IgD-negative memory B cell (primary cell): ENCODE results near the gene EYA3. TPM values are rescaled to one million over a fixed set of nuclear protein-coding genes. Genes with fewer than 3 reads are reported as not detected.
"Not testable (repeated sequence)": the region's sequence is repeated elsewhere in the genome, so short reads cannot be mapped to it uniquely, and the experiment has no call there.

ENCODE experiments used
- H3K27ac Mint-ChIP-seq, 3 donors: one replicate each; pipeline ENCODE4 v1.8.0; 2020 to 2022; ENCODE audit warnings: mild to moderate bottlenecking in 3 of 3, mixed read lengths in 3 of 3, moderate library complexity in 1 of 3
- H3K27me3 Mint-ChIP-seq: one replicate; pipeline ENCODE4 v1.8.0; 2021; ENCODE audit warnings: mixed read lengths
- H3K36me3 Mint-ChIP-seq: one replicate; pipeline ENCODE4 v1.8.0; 2020; ENCODE audit warnings: mild to moderate bottlenecking, mixed read lengths
- H3K4me1 Mint-ChIP-seq, 3 donors: one replicate each; pipeline ENCODE4 v1.8.0; 2020 to 2022; ENCODE audit warnings: mixed read lengths in 3 of 3, mild to moderate bottlenecking in 1 of 3
- H3K4me3 Mint-ChIP-seq, 4 donors: one replicate each; pipeline ENCODE4 v1.8.0; 2020 to 2022; ENCODE audit warnings: mild to moderate bottlenecking in 4 of 4, mixed read lengths in 4 of 4, moderate library complexity in 3 of 4
- H3K9me3 Mint-ChIP-seq, 3 donors: one replicate each; pipeline ENCODE4 v1.8.0; 2020 to 2021; ENCODE audit warnings: mixed read lengths in 3 of 3, mild to moderate bottlenecking in 1 of 3
- polyA plus RNA-seq: library from polyadenylated mRNA; unstranded; fragments of 300-500 nt; fragmentation: Illumina TruSeq; gene quantifications from one replicate; pipeline ENCODE4 v1.2.3, GENCODE V29; 2021

The EYA3 gene
- polyA plus RNA-seq, 1 donor from 2014 or later = 5.8 TPM

- Mint-ChIP-seq H3K4me1 (peaks cover 10 to 12% (median 10%) of the 10 kb centered on the region in 3 donors), H3K9me3 (no peaks in the 10 kb centered on the region), H3K27me3 (no peaks in the 10 kb centered on the region), H3K27ac (no peak overlapping the region), H3K36me3 (peaks cover 3% of the 10 kb centered on the region), H3K4me3 (no peak overlapping the region)
Measured at GRCh38 chr1:28037946-28038345, 50.5 kb downstream of the EYA3 start.

DNA sequence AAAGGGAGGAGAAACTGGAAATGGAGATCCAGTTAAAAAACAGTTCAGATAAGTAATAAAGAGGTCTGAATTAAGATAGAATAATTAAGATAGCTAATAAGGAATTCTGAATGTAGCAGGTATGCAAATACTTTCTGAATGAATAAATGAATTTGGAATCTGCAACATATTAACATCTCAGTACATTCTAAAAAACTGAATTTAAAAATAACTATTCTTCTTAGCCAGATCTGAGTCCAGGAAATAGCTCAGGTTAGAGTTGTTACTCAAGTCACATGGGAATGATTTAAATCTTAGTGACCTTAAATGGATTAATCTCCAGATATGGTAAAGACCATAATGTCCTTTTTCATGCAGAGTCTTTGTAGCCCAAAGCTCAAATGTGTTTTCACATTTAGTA is 51.2 kb downstream of the EYA3 start:
- Mint-ChIP-seq H3K36me3 (peaks cover 3% of the 10 kb centered on the region), H3K27me3 (no peaks in the 10 kb centered on the region), H3K4me3 (no peak overlapping the region), H3K4me1 (peaks cover 10 to 14% (median 12%) of the 10 kb centered on the region in 3 donors), H3K27ac (no peak overlapping the region), H3K9me3 (no peaks in the 10 kb centered on the region)

DNA sequence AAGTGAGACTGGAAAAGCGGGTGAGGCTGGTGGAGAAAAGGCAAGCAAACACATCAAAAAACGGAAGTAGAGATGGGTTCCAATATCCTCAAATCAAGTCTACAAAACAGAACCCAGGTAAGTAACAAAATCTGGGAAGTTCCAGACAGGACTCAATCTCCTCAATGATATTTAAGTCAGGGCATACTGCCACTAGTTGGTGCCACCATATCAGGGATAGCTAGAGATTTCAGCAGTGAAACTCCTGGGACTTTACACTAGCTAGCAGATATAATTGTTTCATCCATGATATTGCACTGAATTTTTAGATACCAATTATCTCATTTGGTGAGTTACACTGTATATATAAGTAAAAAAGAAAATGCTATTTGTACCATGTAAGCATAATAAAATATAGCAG is 52.0 kb downstream of the EYA3 start:
- Mint-ChIP-seq H3K9me3 (no peaks in the 10 kb centered on the region), H3K27me3 (no peaks in the 10 kb centered on the region), H3K4me3 (no peak overlapping the region), H3K36me3 (peaks cover 3% of the 10 kb centered on the region), H3K27ac (no peak overlapping the region), H3K4me1 (peaks cover 10 to 14% (median 12%) of the 10 kb centered on the region in 3 donors)

DNA sequence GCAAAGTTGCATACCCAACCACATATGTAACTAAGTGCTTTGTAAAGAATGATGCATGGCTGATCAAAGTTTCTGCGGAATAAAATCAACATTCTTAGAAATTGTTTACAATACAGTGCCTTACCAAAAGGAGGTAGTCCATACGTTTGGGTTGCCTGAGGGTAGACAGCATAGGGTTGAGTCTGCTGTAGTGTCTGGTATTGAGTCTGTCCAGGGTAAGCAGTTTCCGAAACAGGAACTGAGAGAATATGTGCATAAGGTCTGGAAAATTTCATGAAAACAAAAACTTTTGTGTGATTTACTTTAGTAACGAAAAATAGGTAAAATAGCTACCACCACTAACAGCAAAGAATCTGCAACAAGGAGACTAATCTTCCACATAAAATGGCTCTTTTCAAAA is 53.0 kb downstream of the EYA3 start:
- Mint-ChIP-seq H3K4me1 (peaks cover 10 to 14% (median 10%) of the 10 kb centered on the region in 3 donors), H3K36me3 (peaks cover 3% of the 10 kb centered on the region), H3K4me3 (peak overlapping the region in 1 of 4 donors; percentile 2), H3K9me3 (no peaks in the 10 kb centered on the region), H3K27me3 (no peaks in the 10 kb centered on the region), H3K27ac (peak overlapping the region in 1 of 3 donors; percentile 78)

GRCh38 chr1:28032281-28032680 is 56.1 kb downstream of the EYA3 start:
- Mint-ChIP-seq H3K4me3 (no peak overlapping the region), H3K9me3 (no peaks in the 10 kb centered on the region), H3K27me3 (no peaks in the 10 kb centered on the region), H3K27ac (no peak overlapping the region), H3K4me1 (peaks cover 12 to 14% (median 13%) of the 10 kb centered on the region in 3 donors), H3K36me3 (no peaks in the 10 kb centered on the region)

- no peaks in the 10 kb centered on the region for H3K36me3 Mint-ChIP-seq
- peaks cover 9 to 14% (median 10%) of the 10 kb centered on the region in 3 donors for H3K4me1 Mint-ChIP-seq
- no peak overlapping the region for H3K27ac Mint-ChIP-seq
- H3K9me3 Mint-ChIP-seq = no peaks in the 10 kb centered on the region
- no peaks in the 10 kb centered on the region for H3K27me3 Mint-ChIP-seq
- H3K4me3 Mint-ChIP-seq = no peak overlapping the region
Measured at GRCh38 chr1:28031173-28031572, 57.2 kb downstream of the EYA3 start.

DNA sequence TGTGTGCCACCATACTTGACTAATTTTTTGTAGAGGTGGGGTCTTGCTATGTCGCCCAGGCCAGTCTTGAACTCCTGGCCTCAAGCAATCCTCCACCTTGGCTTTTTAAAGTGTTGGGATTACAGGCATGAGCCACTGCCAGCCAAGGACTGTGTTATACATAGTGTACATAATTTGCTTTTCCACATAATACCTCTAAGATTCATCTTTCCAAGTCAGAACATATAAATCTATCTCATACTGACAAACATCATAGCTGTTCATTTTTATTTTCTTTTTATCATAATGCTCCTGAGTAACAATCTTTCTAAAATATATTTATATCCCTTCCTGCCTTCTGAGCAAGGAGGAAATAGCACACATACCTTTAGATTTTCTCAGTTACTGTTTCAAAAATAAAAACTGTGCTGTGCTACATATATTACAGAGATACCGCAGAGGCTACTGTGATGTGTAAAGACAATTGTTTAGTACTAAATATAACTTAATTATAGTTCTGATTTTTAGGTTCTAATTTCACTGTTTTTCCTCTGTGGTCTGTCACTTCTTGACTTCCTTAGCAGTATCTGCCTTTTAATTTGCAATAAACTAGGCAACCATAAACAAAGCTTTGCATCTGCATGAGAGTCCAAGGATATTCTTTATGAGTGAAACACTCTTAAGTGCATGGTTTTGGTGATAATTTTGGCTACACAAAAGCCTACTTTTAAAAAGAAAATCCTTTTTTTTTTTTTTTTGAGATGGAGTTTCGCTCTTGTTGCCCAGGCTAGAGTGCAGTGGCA is 59.3 kb downstream of the EYA3 start:
- Mint-ChIP-seq H3K4me1 (peaks cover 2 to 5% (median 4%) of the 10 kb centered on the region in 3 donors), H3K9me3 (no peaks in the 10 kb centered on the region), H3K36me3 (no peaks in the 10 kb centered on the region), H3K4me3 (no peak overlapping the region), H3K27me3 (no peaks in the 10 kb centered on the region), H3K27ac (peak overlapping the region in 1 of 3 donors; percentile 46)

GRCh38 chr1:28027660-28028059 is 60.8 kb downstream of the EYA3 start:
- no peaks in the 10 kb centered on the region for H3K9me3 Mint-ChIP-seq
- no peaks in the 10 kb centered on the region for H3K27me3 Mint-ChIP-seq
- H3K27ac Mint-ChIP-seq = no peak overlapping the region
- H3K4me1 Mint-ChIP-seq = peaks cover 2 to 7% (median 3%) of the 10 kb centered on the region in 3 donors
- H3K36me3 Mint-ChIP-seq = no peaks in the 10 kb centered on the region
- no peak overlapping the region for H3K4me3 Mint-ChIP-seq

DNA sequence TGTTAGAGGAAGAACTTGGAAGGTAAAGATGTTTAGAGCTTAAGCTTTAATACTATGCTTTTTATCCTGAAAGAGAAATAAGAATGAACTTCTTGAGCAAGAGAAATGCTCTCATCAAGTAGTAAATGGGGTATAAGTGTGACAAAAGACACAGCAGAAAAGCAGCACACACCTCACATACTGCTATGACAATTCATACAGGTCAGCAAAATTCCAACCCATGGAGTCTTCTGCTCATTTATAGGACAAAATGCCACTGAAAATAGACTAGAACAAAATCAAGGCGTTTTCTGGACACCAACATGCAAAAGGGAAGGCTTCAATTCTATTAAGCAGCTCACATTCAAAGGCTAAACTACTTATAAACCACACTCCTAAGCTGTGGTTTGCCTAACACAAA is 61.2 kb downstream of the EYA3 start:
- Mint-ChIP-seq H3K4me1 (peaks cover 0 to 7% (median 2%) of the 10 kb centered on the region in 3 donors), H3K36me3 (no peaks in the 10 kb centered on the region), H3K27me3 (no peaks in the 10 kb centered on the region), H3K9me3 (no peaks in the 10 kb centered on the region), H3K27ac (no peak overlapping the region), H3K4me3 (no peak overlapping the region)

GRCh38 chr1:28026329-28026728 is 62.1 kb downstream of the EYA3 start:
- H3K9me3 Mint-ChIP-seq = no peaks in the 10 kb centered on the region
- no peaks in the 10 kb centered on the region for H3K36me3 Mint-ChIP-seq
- H3K27me3 Mint-ChIP-seq = no peaks in the 10 kb centered on the region
- peaks cover under 1 to 8% (median 2%) of the 10 kb centered on the region in 3 donors for H3K4me1 Mint-ChIP-seq
- peak overlapping the region in 1 of 3 donors; percentile 89 for H3K27ac Mint-ChIP-seq
- no peak overlapping the region for H3K4me3 Mint-ChIP-seq

GRCh38 chr1:28021064-28021463 is 67.3 kb downstream of the EYA3 start:
- H3K27me3 Mint-ChIP-seq = no peaks in the 10 kb centered on the region
- H3K9me3 Mint-ChIP-seq = no peaks in the 10 kb centered on the region
- H3K4me1 Mint-ChIP-seq = peaks cover 5 to 6% (median 6%) of the 10 kb centered on the region in 3 donors
- H3K4me3 Mint-ChIP-seq = no peak overlapping the region
- H3K36me3 Mint-ChIP-seq = peaks cover 10% of the 10 kb centered on the region
- peak overlapping the region in 2 of 3 donors; percentile 21 to 71 for H3K27ac Mint-ChIP-seq

- Mint-ChIP-seq H3K9me3 (no peaks in the 10 kb centered on the region), H3K4me3 (no peak overlapping the region), H3K27ac (peak overlapping the region in 1 of 3 donors; percentile 35), H3K36me3 (peaks cover 7% of the 10 kb centered on the region), H3K27me3 (no peaks in the 10 kb centered on the region), H3K4me1 (peaks cover 0 to 2% (median 1%) of the 10 kb centered on the region in 3 donors)
Measured at GRCh38 chr1:28010969-28011368, 77.4 kb downstream of the EYA3 start.

GRCh38 chr1:28003117-28003516 is 85.3 kb downstream of the EYA3 start:
- H3K9me3 Mint-ChIP-seq, H3K27me3 Mint-ChIP-seq, H3K27ac Mint-ChIP-seq, H3K4me1 Mint-ChIP-seq, H3K36me3 Mint-ChIP-seq, H3K4me3 Mint-ChIP-seq: not testable (repeated sequence)

GRCh38 chr1:28002600-28002999 is 85.8 kb downstream of the EYA3 start:
- H3K9me3 Mint-ChIP-seq = no peaks in the 10 kb centered on the region
- H3K27me3 Mint-ChIP-seq = no peaks in the 10 kb centered on the region
- no peak overlapping the region for H3K4me3 Mint-ChIP-seq
- no peak overlapping the region for H3K27ac Mint-ChIP-seq
- H3K4me1 Mint-ChIP-seq = peaks cover 0 to 1% (median 0%) of the 10 kb centered on the region in 3 donors
- H3K36me3 Mint-ChIP-seq = peaks cover 3% of the 10 kb centered on the region

- H3K4me1 Mint-ChIP-seq = no peaks in the 10 kb centered on the region
- no peaks in the 10 kb centered on the region for H3K9me3 Mint-ChIP-seq
- H3K27ac Mint-ChIP-seq = peak overlapping the region in 1 of 3 donors; percentile 13
- no peaks in the 10 kb centered on the region for H3K27me3 Mint-ChIP-seq
- H3K4me3 Mint-ChIP-seq = peak overlapping the region in 1 of 4 donors; percentile 35
- peaks cover 2% of the 10 kb centered on the region for H3K36me3 Mint-ChIP-seq
Measured at GRCh38 chr1:27999055-27999454, 89.4 kb downstream of the EYA3 start.

- H3K4me3 Mint-ChIP-seq, H3K4me1 Mint-ChIP-seq: not testable (repeated sequence)
Measured at GRCh38 chr1:27994526-27994925, 93.9 kb downstream of the EYA3 start.

More at GRCh38 chr1:27994526-27994925, 93.9 kb downstream of the EYA3 start:
- H3K36me3 Mint-ChIP-seq, H3K9me3 Mint-ChIP-seq, H3K27ac Mint-ChIP-seq, H3K27me3 Mint-ChIP-seq: not testable (repeated sequence)
